ENCODE data around the gene ACOX2. TPM values are rescaled to one million over a fixed set of nuclear protein-coding genes. Genes with fewer than 3 reads are reported as not detected.

ACOX2 gene
- total RNA-seq, 1 experiment from 2014 or later: 12.8 TPM

- DNase-seq (ENCODE audit: low read depth, low spot score) (peak; percentile 40), ATAC-seq (peak; percentile 40)
- no peaks in the 10 kb centered on the region for H3K27me3 ChIP-seq (ENCODE audit: insufficient read depth, low read length)
- no peaks in the 10 kb centered on the region for H4K20me1 ChIP-seq (ENCODE audit: insufficient read depth)
- no peak overlapping the region for H3K9ac ChIP-seq (ENCODE audit: low read length)
- no peaks in the 10 kb centered on the region for H3K9me3 ChIP-seq (ENCODE audit: control insufficient read depth in 1 of 2, insufficient read depth in 1 of 2, low read depth in 1 of 2, low read length in 2 of 2)
- no peak overlapping the region for H3K4me3 ChIP-seq (replicated peaks in 1 of 2; ENCODE audit: low read depth in 1 of 2, low read length in 2 of 2)
- ChIA-PET POLR2A (no interaction called here), RAD21 (ENCODE audit: low non-redundant PET in 1 of 2, low total read pairs in 2 of 2, uncharacterized antibody in 2 of 2, unreplicated experiment in 2 of 2) (no interaction called here), CTCF (interaction anchor here (0.6 to 1.3 kb wide), 9 partner anchors 9 to 775 kb away, joined by 3 to 10 read pairs (median 4); partner anchors contain the start of genes HTD2 and RPP14)
- intact Hi-C loops (cut with micrococcal nuclease): loop anchor here (1.0 to 2.0 kb wide), 5 partner anchors 69 to 345 kb away; no protein-coding TSS in a partner anchor
- peaks cover 3 to 16% of the 10 kb centered on the region in 2 experiments; a peak in 2 of 4 replicates for H3K4me1 ChIP-seq (ENCODE audit: control insufficient read depth in 1 of 2, insufficient read depth in 2 of 2, low read length in 2 of 2)
- TF ChIP-seq CBX3 (IDR thresholded peaks at IDR 0.05; ENCODE audit: low read depth) (no peak), EZH2 (IDR thresholded peaks at IDR 0.05) (no peak), ZNF274 (IDR thresholded peaks at IDR 0.05; ENCODE audit: low read depth, low read length) (no peak), EZH2phosphoT487 (IDR thresholded peaks at IDR 0.05; ENCODE audit: borderline replicate concordance) (no peak), ZFX (IDR thresholded peaks at IDR 0.05) (no peak), JUND (IDR thresholded peaks at IDR 0.05) (no peak), TCF7L2 (IDR thresholded peaks at IDR 0.05; ENCODE audit: borderline replicate concordance, extremely low read depth, insufficient read depth, insufficient read length) (no peak), EGR1 (IDR thresholded peaks at IDR 0.05; ENCODE audit: low read depth) (no peak), SP1 (IDR thresholded peaks at IDR 0.05; ENCODE audit: low read depth) (no peak), ELF1 (IDR thresholded peaks at IDR 0.05; ENCODE audit: borderline replicate concordance, low read depth) (no peak), SIN3A (IDR thresholded peaks at IDR 0.05; ENCODE audit: low read depth) (no peak), FOSL1 (IDR thresholded peaks at IDR 0.05; ENCODE audit: low read depth) (0 out of 2 replicates have a peak, but pooled peaks have one; percentile 20), RAD21 (IDR thresholded peaks at IDR 0.05; ENCODE audit: low read depth) (peak; percentile 40; the same call in 1 of the 2 replicates), SRF (IDR thresholded peaks at IDR 0.05; ENCODE audit: low read depth) (no peak; the same call in 1 of the 2 replicates), ZBTB33 (IDR thresholded peaks at IDR 0.05; ENCODE audit: extremely low read depth, insufficient replicate concordance, low read length) (no peak)
- TF ChIP-seq, protein P1, sequence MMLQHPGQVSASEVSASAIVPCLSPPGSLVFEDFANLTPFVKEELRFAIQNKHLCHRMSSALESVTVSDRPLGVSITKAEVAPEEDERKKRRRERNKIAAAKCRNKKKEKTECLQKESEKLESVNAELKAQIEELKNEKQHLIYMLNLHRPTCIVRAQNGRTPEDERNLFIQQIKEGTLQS (IDR thresholded peaks at IDR 0.05): no peak
- TF ChIP-seq, protein P2, sequence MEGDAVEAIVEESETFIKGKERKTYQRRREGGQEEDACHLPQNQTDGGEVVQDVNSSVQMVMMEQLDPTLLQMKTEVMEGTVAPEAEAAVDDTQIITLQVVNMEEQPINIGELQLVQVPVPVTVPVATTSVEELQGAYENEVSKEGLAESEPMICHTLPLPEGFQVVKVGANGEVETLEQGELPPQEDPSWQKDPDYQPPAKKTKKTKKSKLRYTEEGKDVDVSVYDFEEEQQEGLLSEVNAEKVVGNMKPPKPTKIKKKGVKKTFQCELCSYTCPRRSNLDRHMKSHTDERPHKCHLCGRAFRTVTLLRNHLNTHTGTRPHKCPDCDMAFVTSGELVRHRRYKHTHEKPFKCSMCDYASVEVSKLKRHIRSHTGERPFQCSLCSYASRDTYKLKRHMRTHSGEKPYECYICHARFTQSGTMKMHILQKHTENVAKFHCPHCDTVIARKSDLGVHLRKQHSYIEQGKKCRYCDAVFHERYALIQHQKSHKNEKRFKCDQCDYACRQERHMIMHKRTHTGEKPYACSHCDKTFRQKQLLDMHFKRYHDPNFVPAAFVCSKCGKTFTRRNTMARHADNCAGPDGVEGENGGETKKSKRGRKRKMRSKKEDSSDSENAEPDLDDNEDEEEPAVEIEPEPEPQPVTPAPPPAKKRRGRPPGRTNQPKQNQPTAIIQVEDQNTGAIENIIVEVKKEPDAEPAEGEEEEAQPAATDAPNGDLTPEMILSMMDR (IDR thresholded peaks at IDR 0.05 in 2 of 3, conservative IDR thresholded peaks at IDR 0.05 in 1 of 3; ENCODE audit: borderline replicate concordance in 1 of 3, insufficient read depth in 1 of 3, low read depth in 2 of 3, low read length in 2 of 3): peak; percentile 31 to 64 (median 39); a peak in 4 of 6 replicates
- no TSS peak for BruUV-seq (replicated peaks)
- no peak overlapping the region for H2AFZ ChIP-seq (ENCODE audit: low read depth, low read length, poor library complexity, severe bottlenecking)
- no peaks in the 10 kb centered on the region for H3K36me3 ChIP-seq (ENCODE audit: control insufficient read depth in 1 of 2, insufficient read depth in 2 of 2, low read length in 2 of 2)
- no peaks in the 10 kb centered on the region for H3K79me2 ChIP-seq (ENCODE audit: insufficient read depth, low read length)
- no peak overlapping the region for H3K27ac ChIP-seq (ENCODE audit: low read depth, low read length)
- H3K9me2 ChIP-seq (ENCODE audit: insufficient read depth): no peaks in the 10 kb centered on the region
- 0 out of 2 replicates have a peak overlapping the region, but pooled peaks have one; percentile 63 for H3K4me2 ChIP-seq (ENCODE audit: low read length)
Measured at GRCh38 chr3:58531956-58532355, 5.0 kb downstream of the ACOX2 start.
